GM19025 (cell line): Measurements from ENCODE around the gene SESN3.
"Not testable (repeated sequence)": the region's sequence is repeated elsewhere in the genome, so short reads cannot be mapped to it uniquely, and the experiment has no call there.

Experiments used
- ATAC-seq: cut with Tn5 transposase; IDR thresholded peaks from one replicate; pipeline ENCODE4 v1.9.1; 2021; ENCODE audit warnings: mild to moderate bottlenecking, low read depth, moderate library complexity; ENCODE audit not compliant: unreplicated experiment

SESN3 gene

DNA sequence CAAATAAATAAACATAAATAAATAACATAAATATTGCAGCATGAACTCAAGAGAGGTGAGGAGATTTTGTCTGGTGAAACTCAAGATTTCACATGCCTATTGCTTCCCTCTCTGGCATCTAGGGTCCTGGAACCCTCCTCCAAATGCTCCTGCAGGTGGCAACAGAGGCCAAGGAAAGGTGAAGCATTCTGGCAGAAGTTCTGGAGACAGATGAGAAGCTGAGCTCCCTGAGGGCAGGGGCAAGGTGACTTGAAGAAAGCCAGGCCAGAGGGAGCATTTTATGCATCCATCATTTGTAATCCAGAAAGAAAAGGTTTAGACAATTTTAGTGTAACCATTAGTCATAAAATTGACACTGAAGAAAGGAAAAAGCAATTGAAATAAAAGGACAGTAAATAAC is 76.5 kb downstream of the SESN3 start:
- no peak for ATAC-seq

DNA sequence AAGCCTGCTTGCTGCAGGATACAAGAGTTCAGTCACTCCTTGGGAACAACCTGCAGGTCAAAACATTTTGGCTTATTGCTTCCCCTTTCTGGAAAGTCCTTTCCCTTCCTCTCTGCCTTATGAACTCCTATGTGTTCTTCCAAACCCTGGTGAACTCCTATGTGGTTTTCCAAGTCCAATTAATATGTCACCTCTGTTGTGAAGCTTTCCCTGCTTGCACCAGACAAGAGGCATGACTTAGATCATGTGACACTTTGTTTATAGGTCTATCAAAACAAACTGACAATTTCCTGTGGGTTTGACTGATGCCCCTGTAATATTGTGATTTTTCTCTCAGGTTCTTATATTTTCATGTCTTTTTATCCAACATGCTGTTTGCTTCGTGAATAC is 77.2 kb downstream of the SESN3 start:
- no peak for ATAC-seq

DNA sequence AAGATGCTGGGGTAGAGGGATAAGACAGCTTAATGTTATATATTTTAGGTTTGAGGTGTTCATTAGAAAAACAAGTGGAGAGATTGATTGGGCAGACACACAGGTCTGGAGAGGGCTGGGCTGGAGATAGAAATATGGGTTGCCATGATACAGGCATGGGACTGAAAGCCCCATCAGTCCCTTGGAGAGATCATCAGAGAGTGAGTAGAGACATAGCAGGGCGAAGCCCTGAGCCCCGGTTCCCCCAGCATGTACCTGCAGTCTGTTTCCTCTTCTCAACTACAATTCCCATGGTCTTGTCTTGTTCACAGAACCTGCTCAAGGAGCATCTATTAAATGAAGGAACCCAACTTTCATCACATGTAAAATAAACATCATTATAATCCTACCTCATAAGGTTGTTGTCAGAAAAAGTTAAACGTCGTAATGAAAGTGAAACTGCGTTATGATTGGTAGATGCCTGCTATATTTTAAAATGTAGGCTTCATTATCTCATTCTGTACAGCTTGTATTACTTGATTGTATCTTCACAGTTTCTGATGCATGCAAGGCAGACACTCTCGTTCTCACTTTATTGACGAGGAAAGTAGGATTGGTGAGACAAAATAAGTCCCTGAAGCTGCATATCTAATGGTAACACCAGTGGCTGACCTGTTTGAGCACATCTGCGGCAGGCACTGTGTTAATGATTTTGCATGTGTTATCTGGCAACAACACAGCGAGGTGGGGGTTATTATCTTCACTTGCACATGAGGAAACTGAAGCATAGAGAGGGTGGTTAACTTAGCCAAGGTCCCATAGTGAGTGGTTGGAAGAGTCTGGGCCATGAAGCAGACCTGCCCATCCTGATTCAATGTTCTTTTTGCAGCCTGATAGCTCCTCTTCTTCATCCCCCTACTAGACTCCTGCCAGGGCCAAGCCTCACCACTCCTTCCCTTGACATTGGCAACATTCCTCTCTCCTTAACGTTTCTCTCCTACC is 77.8 kb downstream of the SESN3 start:
- no peak for ATAC-seq

DNA sequence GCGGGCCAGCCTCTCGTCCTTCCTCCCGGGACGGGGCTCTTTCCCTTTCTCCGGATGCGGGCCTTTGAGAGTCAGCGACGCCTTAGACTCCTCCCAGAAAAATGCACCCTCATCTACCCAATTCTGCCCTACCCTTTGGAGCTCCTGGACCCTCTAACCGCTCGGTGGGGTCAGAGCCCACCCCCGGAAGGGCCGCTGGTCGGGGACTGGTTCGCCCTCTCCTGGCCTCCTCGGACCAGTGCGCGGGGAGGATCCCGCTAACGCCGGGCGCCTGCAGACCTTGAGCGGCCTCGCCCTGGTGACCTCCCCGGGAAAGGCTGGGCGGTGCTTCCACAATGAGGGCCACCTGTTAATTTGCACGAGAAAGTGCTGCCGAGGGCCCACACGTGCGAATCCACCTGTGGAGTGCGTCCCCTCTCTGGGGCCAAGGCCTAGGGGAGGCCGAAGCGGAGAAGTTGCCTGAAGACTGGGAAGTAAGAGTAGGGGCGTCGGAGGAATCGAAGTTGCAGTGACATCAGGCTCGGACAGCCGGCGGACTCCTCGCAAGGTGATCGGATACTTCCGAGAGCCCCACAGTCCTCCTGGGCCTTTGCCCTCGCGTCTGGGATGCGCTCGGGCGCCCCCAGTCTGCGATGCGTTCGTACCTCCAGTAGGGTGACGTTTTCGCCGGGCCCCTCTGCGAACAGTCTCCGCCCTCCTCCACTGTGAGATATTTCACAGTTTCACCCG is 79.9 kb downstream of the SESN3 start:
- ATAC-seq = peak; percentile 82

DNA sequence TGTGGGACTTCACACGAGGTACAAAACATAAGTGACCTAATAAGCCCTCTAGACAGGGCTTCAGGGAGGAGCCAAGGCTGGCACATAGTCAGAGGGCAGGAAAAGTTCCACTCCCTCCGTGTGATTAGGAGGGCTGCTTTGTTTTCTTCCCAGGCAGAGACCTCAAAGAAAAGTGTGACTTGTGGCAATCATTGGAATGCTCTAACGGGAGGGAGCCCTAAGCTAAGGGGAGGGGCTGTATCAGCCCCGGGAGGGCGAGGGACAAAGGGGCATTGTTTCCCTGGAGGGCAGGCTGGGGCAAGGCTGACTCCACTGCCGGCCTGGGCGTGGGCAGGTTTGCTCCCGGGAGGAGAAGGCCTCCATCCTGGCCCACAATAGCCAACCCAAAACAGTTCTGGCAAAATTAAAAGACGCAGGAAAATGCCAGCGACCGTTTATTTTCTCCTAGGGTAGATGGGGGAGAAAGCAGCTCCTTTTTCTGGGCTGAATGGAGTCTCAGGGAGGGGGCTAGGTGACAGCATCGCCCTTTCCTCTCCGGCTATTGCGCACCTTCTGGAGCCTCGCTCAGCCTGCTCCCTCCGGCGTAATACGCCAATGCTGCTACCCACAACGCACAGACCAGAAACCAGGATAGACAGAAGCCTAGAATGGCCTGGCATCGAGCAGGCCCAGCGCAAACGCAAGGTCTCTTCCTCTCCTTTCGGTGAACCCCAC is 81.2 kb downstream of the SESN3 start:
- no peak for ATAC-seq

DNA sequence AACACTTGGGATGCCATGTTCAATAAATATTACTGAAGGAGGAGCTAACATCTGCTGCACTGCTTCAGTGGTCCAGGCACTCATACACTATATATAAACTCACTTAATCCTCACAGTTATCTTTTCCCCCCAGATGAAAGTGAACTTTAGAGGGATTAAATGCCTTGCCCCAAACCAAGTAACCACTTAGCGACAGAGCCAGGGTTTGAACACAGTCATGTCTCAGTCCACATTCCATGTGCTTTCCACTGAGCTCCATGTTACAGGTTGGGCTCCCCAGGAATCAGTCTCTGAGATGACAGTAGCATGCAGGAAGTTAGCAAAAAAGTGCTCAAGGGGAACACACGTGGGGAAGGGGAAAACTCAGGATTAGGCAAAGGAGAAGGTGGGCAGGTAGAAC is 82.1 kb downstream of the SESN3 start:
- no peak for ATAC-seq

DNA sequence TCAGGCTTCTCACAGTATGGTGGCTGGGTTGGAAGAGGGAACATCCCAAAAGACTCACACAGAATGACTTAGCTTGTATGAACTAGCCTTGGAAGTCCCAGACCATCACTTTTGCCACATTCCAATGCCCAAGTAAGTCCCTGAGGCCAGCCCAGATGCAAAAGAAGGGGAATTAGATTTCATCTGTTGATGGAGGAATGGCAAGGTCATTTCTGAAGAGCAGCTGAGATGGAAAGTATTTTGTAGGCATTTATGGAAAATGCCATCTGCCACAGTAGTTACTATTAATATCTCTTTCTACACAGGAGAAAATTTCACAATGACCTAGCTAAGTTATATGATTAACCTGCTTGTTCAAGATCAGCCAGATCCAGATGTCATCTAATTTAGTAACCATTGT is 82.6 kb downstream of the SESN3 start:
- ATAC-seq = no peak

DNA sequence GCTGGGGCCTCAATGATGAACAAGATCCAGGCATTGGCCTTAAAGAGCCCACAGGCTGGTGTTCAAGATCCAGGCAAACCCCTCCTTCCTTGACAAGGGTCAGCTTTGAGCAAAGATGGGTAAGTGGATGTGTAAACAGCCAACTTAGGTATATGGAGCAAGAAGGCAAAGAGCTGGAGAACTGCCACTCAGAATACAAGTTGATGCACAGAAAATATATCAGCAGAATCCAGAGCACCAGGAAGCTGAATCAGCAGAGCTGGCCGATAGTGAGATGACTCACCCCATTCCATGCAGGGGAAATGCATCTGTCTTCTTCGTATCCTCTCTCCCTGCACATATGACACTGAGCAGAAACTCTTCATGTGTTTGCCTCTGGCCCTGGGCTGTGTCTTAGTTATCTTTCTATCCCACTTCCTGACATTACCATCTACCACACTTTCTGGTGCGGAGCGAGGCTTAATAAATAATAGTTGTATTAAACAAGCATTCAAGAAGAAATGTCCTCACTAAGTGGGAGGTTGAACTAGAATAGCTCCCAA is 83.6 kb downstream of the SESN3 start:
- ATAC-seq = no peak

DNA sequence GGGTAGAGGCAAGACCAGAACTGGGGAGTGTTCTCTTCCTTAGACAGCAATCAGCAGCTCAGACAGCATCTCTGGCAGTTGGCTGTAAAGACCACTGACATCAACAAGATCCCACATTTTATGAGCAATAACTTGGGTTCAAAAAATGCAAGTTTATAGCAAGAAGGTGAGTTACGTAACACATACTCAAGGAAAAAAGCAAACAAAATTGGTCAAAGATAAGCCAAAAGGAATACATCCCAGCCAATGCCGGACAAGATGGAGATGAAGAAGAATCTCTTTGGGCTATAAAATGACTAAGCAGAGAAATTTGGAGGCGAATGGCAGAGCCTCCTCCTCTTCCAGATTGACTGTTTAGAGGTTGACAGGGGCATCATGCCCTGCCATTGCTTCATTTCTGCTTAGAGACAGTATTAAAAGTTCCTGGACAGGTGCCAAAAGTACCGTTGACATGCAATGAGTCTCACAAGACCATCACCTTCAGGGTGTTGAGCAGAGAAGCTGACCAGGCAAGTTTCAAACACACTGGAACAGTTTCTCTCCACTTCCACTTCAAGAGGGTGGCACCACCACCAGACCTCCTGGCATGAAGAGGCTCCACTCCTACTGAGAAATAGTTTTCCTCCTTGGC is 85.5 kb downstream of the SESN3 start:
- no peak for ATAC-seq

DNA sequence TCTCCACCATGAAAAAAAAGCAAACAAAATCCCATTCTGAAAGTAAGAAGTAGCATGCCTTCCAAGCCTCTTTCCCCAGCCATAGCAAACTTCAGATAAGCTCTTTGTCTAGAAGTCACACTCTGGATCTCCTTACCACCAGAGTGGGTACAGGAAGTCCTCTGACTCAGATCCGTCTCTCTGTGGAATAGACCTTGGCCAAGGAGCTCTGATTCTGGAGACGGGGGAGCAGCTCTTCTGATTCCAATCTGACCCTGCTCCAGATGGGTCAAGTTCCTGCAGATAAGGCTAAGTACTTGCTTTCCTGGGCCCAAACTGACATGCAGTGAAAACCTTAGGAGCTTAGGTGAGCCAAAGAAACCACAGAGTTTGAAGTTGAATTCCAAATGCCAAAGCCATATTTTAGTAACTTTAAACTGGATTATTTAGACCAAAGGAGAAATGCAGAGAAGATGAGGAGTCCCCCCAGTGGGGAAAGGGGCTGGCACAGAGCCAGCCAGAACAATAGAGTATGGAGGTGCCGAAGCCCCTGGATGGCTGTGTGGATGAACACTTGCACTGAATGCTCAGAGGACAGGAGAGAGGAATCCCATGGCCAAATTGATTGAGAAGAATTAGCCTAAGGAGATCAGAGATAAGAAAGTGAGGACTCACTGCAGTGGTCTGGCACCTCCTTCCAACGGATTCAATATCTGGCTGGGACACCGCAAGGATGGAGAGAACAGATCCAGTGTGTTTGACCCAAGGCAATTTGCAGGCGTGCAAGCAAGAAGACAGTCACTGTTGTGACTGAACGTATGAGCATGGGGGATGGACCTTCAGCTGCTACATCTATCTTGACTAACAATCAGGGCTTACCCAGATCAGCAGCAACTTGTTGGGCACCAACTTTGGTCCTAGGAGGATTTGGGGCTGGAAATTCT is 86.4 kb downstream of the SESN3 start:
- ATAC-seq = no peak

DNA sequence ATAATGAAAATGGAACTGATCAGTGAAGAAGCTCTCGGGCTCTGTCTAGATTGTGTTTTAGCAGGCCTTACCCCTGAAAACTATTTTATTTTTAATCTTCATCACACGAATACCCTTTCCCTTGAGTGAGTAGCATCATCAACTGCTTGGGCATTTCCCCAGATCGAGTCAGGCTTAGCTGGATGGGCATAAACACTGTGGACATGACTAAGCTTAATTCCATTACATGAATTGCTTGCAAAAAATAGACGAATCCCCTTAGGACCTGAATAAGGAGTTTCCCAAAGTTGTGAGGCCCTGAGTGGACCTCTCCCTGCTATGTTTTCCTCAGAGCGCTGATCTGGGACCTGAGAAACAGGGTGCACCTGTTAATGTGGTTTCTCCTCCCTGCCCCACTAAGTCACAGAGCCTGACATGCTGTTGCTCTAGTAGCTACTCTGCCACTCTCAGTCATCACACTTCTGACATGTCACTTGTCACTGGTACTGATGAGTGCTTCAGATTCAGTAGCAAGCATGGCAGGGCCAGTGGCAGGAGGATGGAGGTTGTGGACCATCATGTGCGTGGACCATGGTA is 87.8 kb downstream of the SESN3 start:
- ATAC-seq = no peak

DNA sequence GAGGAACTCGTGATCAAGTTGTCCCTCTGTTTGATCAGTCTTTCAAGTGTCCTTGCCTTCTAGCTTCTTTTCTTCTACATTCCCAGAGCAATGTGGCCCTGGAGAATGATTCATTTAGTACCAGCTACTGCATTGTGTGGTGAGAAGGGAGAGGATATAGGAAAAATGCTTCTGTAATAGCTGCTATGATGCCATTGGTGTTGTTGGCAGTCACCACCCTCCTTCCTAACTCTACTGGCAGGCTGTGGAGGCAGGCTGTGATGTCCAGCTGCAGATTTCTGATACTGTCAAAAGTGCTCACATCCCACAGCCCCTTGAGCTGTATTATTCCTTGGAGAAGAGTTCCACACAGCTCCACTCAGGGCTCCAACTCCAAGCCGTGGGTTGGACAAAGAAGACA is 88.6 kb downstream of the SESN3 start:
- ATAC-seq = no peak

DNA sequence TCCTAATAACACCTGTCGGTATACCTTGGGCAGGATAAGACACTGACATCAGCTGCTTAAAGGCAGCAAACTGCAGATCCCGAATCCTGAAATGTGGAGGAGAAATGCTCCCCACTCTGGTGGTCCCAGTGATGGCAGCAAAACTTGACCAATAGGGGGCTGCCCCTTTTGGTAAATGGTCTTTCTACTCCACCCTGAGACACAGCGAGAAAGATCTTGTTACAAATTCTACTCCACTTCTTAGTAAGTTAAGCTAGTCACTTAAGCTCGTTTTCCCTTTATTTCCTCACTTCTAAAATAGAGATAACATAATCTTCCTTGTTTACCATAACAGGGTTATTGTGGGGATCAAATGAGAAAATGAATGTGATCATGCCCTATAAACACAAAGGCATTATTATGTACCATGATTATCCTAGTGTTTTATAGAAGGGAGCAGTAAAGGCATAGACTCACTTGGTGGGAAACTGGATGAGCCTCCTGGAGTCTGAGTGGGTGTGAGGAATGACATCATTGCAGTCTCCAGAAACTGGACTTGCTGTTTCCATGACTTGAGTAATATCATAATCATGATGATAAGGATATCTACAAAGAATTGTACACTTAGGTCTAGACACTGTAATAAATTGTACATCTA is 90.5 kb downstream of the SESN3 start:
- no peak for ATAC-seq

DNA sequence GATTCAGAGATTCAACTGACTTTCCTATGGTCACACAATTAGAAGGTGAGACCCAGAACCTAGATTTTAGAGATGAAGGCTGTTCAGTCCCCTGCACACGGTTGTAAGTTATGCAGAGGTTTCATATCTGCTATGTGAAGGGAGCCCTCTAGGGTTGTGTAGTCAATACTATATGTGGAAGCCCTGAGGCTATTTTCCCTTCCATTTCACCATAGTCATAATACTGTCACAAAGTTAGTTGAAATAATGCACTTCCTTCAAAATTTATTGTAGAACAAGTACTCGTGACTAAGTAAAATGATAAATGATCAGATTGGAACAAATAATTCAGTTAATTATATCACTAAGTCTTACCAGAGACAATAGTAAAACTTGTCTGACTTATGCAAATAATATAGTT is 92.6 kb downstream of the SESN3 start:
- ATAC-seq = peak; percentile 63

DNA sequence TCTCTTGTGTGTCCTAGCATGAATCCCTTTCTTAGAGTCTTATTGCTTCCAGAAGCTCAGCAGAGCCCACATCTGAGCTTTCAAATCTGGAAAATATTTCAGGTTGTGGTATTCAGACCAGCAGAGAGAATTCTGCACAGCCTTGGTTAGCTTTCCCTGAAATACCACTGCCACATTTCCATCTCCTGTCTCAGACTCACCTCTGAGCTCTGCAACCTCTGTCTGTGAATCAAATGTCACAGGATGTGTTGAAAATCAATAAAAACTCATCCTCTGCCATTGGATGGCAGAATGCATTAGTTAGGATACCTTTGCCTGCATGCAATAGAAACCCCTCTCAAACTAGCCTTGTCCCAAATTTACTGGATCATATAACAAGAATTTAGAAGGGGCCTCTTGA is 93.7 kb downstream of the SESN3 start:
- no peak for ATAC-seq

DNA sequence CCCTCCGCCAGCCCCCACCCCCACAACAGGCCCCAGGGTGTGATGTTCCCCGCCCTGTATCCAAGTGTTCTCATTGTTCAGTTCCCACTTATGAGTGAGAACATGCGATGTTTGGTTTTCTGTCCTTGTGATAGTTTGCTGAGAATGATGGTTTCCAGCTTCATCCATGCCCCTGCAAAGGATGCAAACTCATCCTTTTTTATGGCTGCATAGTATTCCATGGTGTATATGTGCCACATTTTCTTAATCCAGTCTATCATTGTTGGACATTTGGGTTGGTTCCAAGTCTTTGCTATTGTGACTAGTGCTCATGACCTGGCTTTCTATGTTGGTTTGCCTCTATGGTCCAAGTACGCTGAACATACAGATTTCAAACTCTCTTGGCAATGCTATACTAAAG is 94.3 kb downstream of the SESN3 start:
- not testable (repeated sequence) for ATAC-seq

DNA sequence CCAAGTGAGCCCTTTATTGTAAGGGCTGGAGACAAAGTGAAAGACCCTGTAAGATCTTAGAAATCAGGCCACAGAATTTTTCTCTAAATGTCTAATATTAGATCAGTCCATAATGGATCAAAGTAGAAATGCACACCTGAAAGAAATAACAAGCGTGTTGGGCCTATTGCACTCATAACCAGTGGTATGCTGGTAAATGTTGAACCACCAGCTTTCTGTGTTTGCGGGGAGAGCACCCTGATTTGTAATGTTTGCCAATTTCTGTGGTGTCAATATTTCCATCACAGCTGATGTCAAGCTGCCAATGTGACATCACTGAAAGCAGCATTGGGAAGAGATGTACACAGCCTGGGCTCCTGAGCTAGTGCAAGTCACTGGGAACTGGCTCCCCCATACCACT is 95.1 kb downstream of the SESN3 start:
- ATAC-seq = no peak

DNA sequence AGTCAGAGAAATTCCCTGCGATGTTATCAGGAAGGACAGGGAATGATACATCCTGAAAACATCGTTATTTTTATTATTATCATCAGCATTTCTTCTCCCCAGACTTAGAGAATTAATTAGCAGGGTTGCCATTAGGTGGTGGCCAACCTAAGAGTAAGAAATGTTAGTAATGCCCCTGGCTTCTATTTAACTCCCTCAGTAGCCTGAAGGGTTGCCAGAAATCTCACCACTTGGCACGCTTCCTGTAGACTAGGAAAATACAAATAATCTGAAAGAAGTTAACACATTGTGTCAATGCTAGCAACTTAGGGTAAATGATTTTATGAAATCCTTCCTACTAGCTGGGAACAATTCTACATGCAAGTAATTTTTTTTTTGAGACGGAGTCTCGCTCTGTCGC is 95.8 kb downstream of the SESN3 start:
- no peak for ATAC-seq

DNA sequence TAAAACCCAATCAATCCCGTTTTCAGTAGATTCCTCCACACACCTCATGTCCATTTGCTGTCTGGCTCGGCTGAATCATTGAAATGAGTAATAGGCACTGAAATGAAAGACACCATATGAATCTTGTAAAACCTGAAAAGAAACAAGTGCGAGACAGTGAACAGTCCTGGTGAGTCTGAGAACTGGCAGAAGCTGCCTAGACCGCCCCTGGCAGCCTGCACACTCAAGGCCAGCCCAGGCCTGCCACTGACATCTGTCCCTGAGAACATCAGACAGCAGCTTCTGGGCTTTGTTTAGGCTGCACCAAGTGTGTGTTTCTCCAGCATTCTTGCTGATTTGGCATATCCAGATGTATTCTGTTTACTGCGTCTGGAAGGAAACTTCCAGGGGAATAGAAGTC is 96.5 kb downstream of the SESN3 start:
- ATAC-seq = no peak
